NCI-H774 (cell line): ENCODE results near the gene TLE4.
"Not testable (repeated sequence)": the region's sequence is repeated elsewhere in the genome, so short reads cannot be mapped to it uniquely, and the experiment has no call there.

Experiments
- DNase-seq: peaks from one replicate; lab custom pipeline; 2025; lab: John Stamatoyannopoulos, UW

The TLE4 gene

GRCh38 chr9:79571309-79572031, at the start of gene TLE4:
TSS of gene TLE4 (plus strand) at chr9:79571965. CDS start at chr9:79572791, 826 bp downstream.
- DNase-seq, result peak; percentile 98

- DNase-seq, result no peak
These were observed 49.0 kb upstream of the TLE4 start for GRCh38 chr9:79522793-79523192.

- DNase-seq, result no peak
These were observed 47.5 kb upstream of the TLE4 start for GRCh38 chr9:79524266-79524665.

GRCh38 chr9:79526149-79526672, 45.6 kb upstream of the TLE4 start:
- no peak for DNase-seq

GRCh38 chr9:79535534-79535933, 36.2 kb upstream of the TLE4 start:
- no peak for DNase-seq

GRCh38 chr9:79537838-79538237, 33.9 kb upstream of the TLE4 start:
- no peak for DNase-seq

- no peak for DNase-seq
These were observed 28.8 kb upstream of the TLE4 start for GRCh38 chr9:79542735-79543620.

- not testable (repeated sequence) for DNase-seq
These were observed 27.4 kb upstream of the TLE4 start for GRCh38 chr9:79544375-79544774.

GRCh38 chr9:79551586-79551985, 20.2 kb upstream of the TLE4 start:
- DNase-seq, result no peak

- no peak for DNase-seq
These were observed 19.8 kb upstream of the TLE4 start for GRCh38 chr9:79551994-79552393.

- no peak for DNase-seq
These were observed 16.2 kb upstream of the TLE4 start for GRCh38 chr9:79555474-79556089.

GRCh38 chr9:79559495-79560181, 12.1 kb upstream of the TLE4 start:
- DNase-seq, result no peak

GRCh38 chr9:79562749-79563386, 8.9 kb upstream of the TLE4 start:
- no peak for DNase-seq

GRCh38 chr9:79564105-79564504, 7.7 kb upstream of the TLE4 start:
- DNase-seq, result no peak

- DNase-seq, result no peak
These were observed 6.5 kb upstream of the TLE4 start for GRCh38 chr9:79565245-79565644.

GRCh38 chr9:79567671-79568098, 4.1 kb upstream of the TLE4 start:
- DNase-seq, result no peak

GRCh38 chr9:79568337-79569101, 3.2 kb upstream of the TLE4 start:
- no peak for DNase-seq

- DNase-seq, result no peak
These were observed 1.8 kb upstream of the TLE4 start for GRCh38 chr9:79569814-79570447.

GRCh38 chr9:79570448-79571308, 1.1 kb upstream of the TLE4 start:
- DNase-seq, result no peak
